K562 (cell line): Measurements from ENCODE around the gene ZSCAN32. TPM values are rescaled to one million over a fixed set of nuclear protein-coding genes. Genes with fewer than 3 reads are reported as not detected.

Experiments
- ATAC-seq: fragments of 200-7000 bp; cut with Tn5 transposase; 3 replicates; pipeline ENCODE4 v1.9.1; 2020; ENCODE audit warnings: moderate library complexity
- BruUV-seq: library from RNA; stranded (reverse); fragments of 400-500 nt; replicated peaks from 2 replicates; lab custom pipeline; 2021; lab: Mats Ljungman, UMichigan
- CTCF ChIA-PET: fragments of 300-600 bp; formaldehyde crosslinking; extraction: SDS; loops from one replicate; lab custom pipeline; 2021; ENCODE audit warnings: low intra/inter-chr PET ratio; lab: Yijun Ruan, JAX
- POLR2A ChIA-PET: fragments of 300-600, 350-650 bp; sonication (Branson Sonifier 250); formaldehyde crosslinking; extraction: SDS; loops from one replicate; lab custom pipeline; 2021; ENCODE audit warnings: antibody characterized with exemption, inconsistent platforms; lab: Yijun Ruan, JAX
- DNase-seq, 4 experiments: peaks; one replicate each; pipeline versions ENCODE4 v3.0.0 to v3.0.0-alpha.2; 2011 to 2018; ENCODE audit warnings: low spot score in 3 of 4, mixed read lengths in 3 of 4; ENCODE audit errors: extremely low read depth in 1 of 4
- FAIRE-seq: peaks from 2 replicates; lab custom pipeline; 2011; peaks lifted over from hg19 to GRCh38; lab: Jason Lieb, UNC
- H2AFZ ChIP-seq: 2 replicates; pipeline ENCODE4 v1.6.0; 2011; ENCODE audit warnings: low read depth, low read length, control low read depth, inconsistent platforms
- H3K27ac ChIP-seq: fragments of 200-600 bp; 3 replicates; pipeline ENCODE4 v1.8.0; 2011; ENCODE audit warnings: low read depth, mild to moderate bottlenecking, control low read depth, inconsistent platforms, low read length, moderate library complexity, mixed read lengths; ENCODE audit errors: extremely low read depth
- H3K27me3 ChIP-seq, 2 experiments: fragments of 300-600 bp in 1 of 2; 2 replicates in 1 of 2; 3 replicates in 1 of 2; pipeline versions ENCODE4 v1.6.0 to v1.8.0; 2011; ENCODE audit warnings: inconsistent platforms in 2 of 2, low read length in 2 of 2, mild to moderate bottlenecking in 1 of 2, mixed read lengths in 1 of 2, moderate library complexity in 1 of 2; ENCODE audit not compliant: control insufficient read depth in 2 of 2, insufficient read depth in 2 of 2
- H3K36me3 ChIP-seq: fragments of 300-600 bp; 3 replicates; pipeline ENCODE4 v1.8.0; 2011; ENCODE audit warnings: mild to moderate bottlenecking, low read length, inconsistent platforms; ENCODE audit not compliant: control insufficient read depth, insufficient read depth
- H3K4me1 ChIP-seq, 2 experiments: fragments of 200-600 bp in 1 of 2; replicated peaks in 1 of 2; 2 replicates in 1 of 2; 3 replicates in 1 of 2; pipeline versions ENCODE4 v1.5.1 to v1.8.0; 2011; ENCODE audit warnings: inconsistent platforms in 2 of 2, low read length in 2 of 2, mild to moderate bottlenecking in 1 of 2, mixed read lengths in 1 of 2, moderate library complexity in 1 of 2; ENCODE audit not compliant: control insufficient read depth in 2 of 2, insufficient read depth in 2 of 2
- H3K4me2 ChIP-seq: 2 replicates; pipeline ENCODE4 v1.6.1; 2011; ENCODE audit warnings: low read length, control low read depth, inconsistent platforms, mixed read lengths; ENCODE audit not compliant: insufficient read depth
- H3K4me3 ChIP-seq: fragments of 200-600 bp; sonication (generic), shearing (Covaris generic); 2 replicates; pipeline ENCODE4 v1.5.1; 2016; ENCODE audit warnings: control low read depth, inconsistent platforms
- H3K79me2 ChIP-seq: fragments of 200-600 bp; 3 replicates; pipeline ENCODE4 v1.8.0; 2011; ENCODE audit warnings: low read length, inconsistent platforms; ENCODE audit not compliant: control insufficient read depth, insufficient read depth
- H3K9ac ChIP-seq, 2 experiments: 2 replicates each; pipeline versions ENCODE4 v1.6.0 to v1.6.1; 2011; ENCODE audit warnings: low read depth in 2 of 2, low read length in 2 of 2, control low read depth in 1 of 2, inconsistent platforms in 1 of 2, mild to moderate bottlenecking in 1 of 2, mixed read lengths in 1 of 2; ENCODE audit not compliant: insufficient read depth in 1 of 2
- H3K9me1 ChIP-seq: one replicate; pipeline ENCODE4 v1.6.0; 2011; ENCODE audit warnings: inconsistent platforms, mild to moderate bottlenecking, low read length, moderate library complexity; ENCODE audit not compliant: control insufficient read depth, insufficient read depth
- H3K9me3 ChIP-seq: replicated peaks from 2 replicates; pipeline ENCODE4 v1.5.1; 2011; ENCODE audit warnings: low read depth, low read length, inconsistent platforms; ENCODE audit not compliant: control insufficient read depth, insufficient read depth
- H4K20me1 ChIP-seq: replicated peaks from 2 replicates; pipeline ENCODE4 v1.6.1; 2011; ENCODE audit warnings: low read length, inconsistent platforms, mixed read lengths; ENCODE audit not compliant: control insufficient read depth, insufficient read depth
- EWSR1 ChIP-seq: fragments of 450-650 bp; IDR thresholded peaks from 2 replicates; pipeline ENCODE4 v1.6.1; 2018; ENCODE audit warnings: borderline replicate concordance, mild to moderate bottlenecking, low read depth, moderate library complexity; ENCODE audit not compliant: partially characterized antibody
- HDAC2 ChIP-seq: fragments of 450-650 bp; IDR thresholded peaks from 2 replicates; pipeline ENCODE4 v1.6.1; 2016; ENCODE audit warnings: mild to moderate bottlenecking
- NONO ChIP-seq, 2 experiments: fragments of 200-400 bp in 1 of 2; fragments of 450-650 bp in 1 of 2; formaldehyde crosslinking in 1 of 2; IDR thresholded peaks; 2 replicates each; pipeline ENCODE4 v1.6.1; 2017; ENCODE audit warnings: low read depth in 2 of 2, mild to moderate bottlenecking in 2 of 2, moderate library complexity in 2 of 2, low read length in 1 of 2
- POLR2G ChIP-seq: fragments of 200-400 bp; formaldehyde crosslinking; IDR thresholded peaks from 2 replicates; pipeline ENCODE4 v1.6.1; 2017; ENCODE audit warnings: low read depth, mild to moderate bottlenecking, antibody characterized with exemption, low read length, moderate library complexity
- RBFOX2 ChIP-seq: fragments of 200-400 bp; formaldehyde crosslinking; IDR thresholded peaks from 2 replicates; pipeline ENCODE4 v1.6.1; 2017; ENCODE audit warnings: low read depth, mild to moderate bottlenecking, low read length, moderate library complexity
- RHOXF2B ChIP-seq: fragments of 250-450 bp; sonication (Bioruptor Pico); conservative IDR thresholded peaks from 2 replicates; pipeline ENCODE4 v1.5.1; 2021
- SMAD2 ChIP-seq: fragments of 150-350 bp; IDR thresholded peaks from 2 replicates; pipeline ENCODE4 v1.6.1; 2014; ENCODE audit warnings: low read depth, mild to moderate bottlenecking, low read length
- STAT5A ChIP-seq: IDR thresholded peaks from 2 replicates; pipeline ENCODE4 v1.6.1; 2012; ENCODE audit warnings: low read length, inconsistent platforms, borderline replicate concordance
- TBP ChIP-seq: optimal IDR thresholded peaks from 2 replicates; pipeline ENCODE3; 2011; ENCODE audit warnings: low read depth, low read length, improper control_type of control experiment
- ZNF512 ChIP-seq: IDR thresholded peaks from 2 replicates; pipeline ENCODE4 v1.6.1; 2016; ENCODE audit warnings: missing genetic modification characterization, missing compliant biosample characterization
- WGBS: fragments of 100-300 bp; shearing (Covaris generic); methylation state at CpG from one replicate; pipeline ENCODE4 v1.1.6; 2016; ENCODE audit warnings: low coverage, mixed read lengths; ENCODE audit not compliant: insufficient coverage; ENCODE audit errors: missing lambda C conversion rate; 5-methylcytosine and 5-hydroxymethylcytosine counted together
- in situ Hi-C: fragments of 300-500 bp; cut with MboI; formaldehyde crosslinking; loops from 4 replicates; pipeline ENCODE4 v1.15.0; 2018; ENCODE audit warnings: inconsistent platforms, mixed read lengths
- intact Hi-C: fragments of 100-400 bp; cut with micrococcal nuclease; formaldehyde crosslinking; loops from 2 replicates; pipeline ENCODE4 v1.14.2; 2022
- polyA plus RNA-seq, 8 experiments: library from polyadenylated mRNA; depleted of rRNA in 4 of 8; stranded (reverse) in 5 of 8; unstranded in 3 of 8; fragments of >200 nt; fragmentation: Nextera tagmentation in 2 of 8; fragmentation: Illumina TruSeq in 1 of 8; extraction: Ambion mirVana in 2 of 8; extraction: Trizol in 1 of 8; gene quantifications; 2 replicates each; pipeline versions ENCODE4 v1.2.1 to v1.2.3, GENCODE V29; 2011 to 2014; ENCODE audit warnings: inconsistent platforms in 1 of 8, missing spikeins in 1 of 8
- total RNA-seq, 7 experiments: library from RNA; depleted of rRNA in 6 of 7; stranded (reverse); fragments of >200 nt in 6 of 7; fragmentation: Illumina TruSeq in 2 of 7; extraction: Trizol in 2 of 7; gene quantifications; 2 replicates each; pipeline versions ENCODE4 v1.2.1 to v1.2.3, GENCODE V29; 2011 to 2021; ENCODE audit warnings: low replicate concordance in 1 of 7

Gene ZSCAN32
- total and polyA plus RNA-seq, 9 of the 15 experiments (the other 6 are each of a cell fraction or from before 2014, with no cell fraction given) = 16.0 to 29.4 (median 19.2) TPM

- TF ChIP-seq RHOXF2B (CRISPR knock-in tag) (no peak), RBFOX2 (no peak), POLR2G (no peak), SMAD2 (no peak), NONO (IDR thresholded peaks at IDR 0.05; ENCODE audit: low read depth in 2 of 2, low read length in 1 of 2) (no peak)
Observed at GRCh38 chr16:3377917-3378316, 22.9 kb downstream of the ZSCAN32 start (continued).

- in situ Hi-C loops = no loop called here
- no peaks in the 10 kb centered on the region for H3K4me1 ChIP-seq
- H3K27me3 ChIP-seq = peaks cover 0 to 6% of the 10 kb centered on the region in 2 experiments; a peak in 3 of 5 replicates
- TF ChIP-seq ZNF512 (tag) (no peak), HDAC2 (no peak), EWSR1 (no peak), STAT5A (no peak), TBP (no peak)
- POLR2A ChIA-PET = no interaction called here
- CTCF ChIA-PET = no interaction called here
- WGBS = 36% methylated on average over 5 of the region's 5 CpGs
- no TSS peak for BruUV-seq
- intact Hi-C loops = no loop called here
- no peak for DNase-seq
- H3K9me1 ChIP-seq = no peaks in the 10 kb centered on the region
- no peak for FAIRE-seq
- peaks cover 8% of the 10 kb centered on the region for H3K9me3 ChIP-seq
- H3K4me3 ChIP-seq = no peak overlapping the region
- no peak overlapping the region for H3K27ac ChIP-seq
- no peaks in the 10 kb centered on the region for H4K20me1 ChIP-seq
- no peaks in the 10 kb centered on the region for H3K36me3 ChIP-seq
- H2AFZ ChIP-seq = no peak overlapping the region
- no peak overlapping the region for H3K9ac ChIP-seq
- H3K79me2 ChIP-seq = no peaks in the 10 kb centered on the region
- no peak for ATAC-seq
- no peak overlapping the region for H3K4me2 ChIP-seq
Observed at GRCh38 chr16:3375680-3376079, 25.1 kb downstream of the ZSCAN32 start.
